ENCODE measurements around the gene APC2. TPM values are rescaled to one million over a fixed set of nuclear protein-coding genes. Genes with fewer than 3 reads are reported as not detected.

Gene APC2
- total RNA-seq, 1 donor from 2014 or later, result 1.2 TPM

- Histone ChIP-seq H3K27me3 (no peaks in the 10 kb centered on the region), H3K9me3 (no peaks in the 10 kb centered on the region), H3K4me3 (no peak overlapping the region), H3K27ac (no peak overlapping the region), H3K4me1 (peaks cover 15% of the 10 kb centered on the region), H3K36me3 (peaks cover 0 to 56% of the 10 kb centered on the region in 2 donors)
- intact Hi-C loops (cut with DNase I), result no loop called here
- TF ChIP-seq POLR2A (IDR thresholded peaks at IDR 0.05), result no peak
- no peak for TF ChIP-seq CTCF (IDR thresholded peaks at IDR 0.05)
- no peak for TF ChIP-seq POLR2AphosphoS5 (IDR thresholded peaks at IDR 0.05; ENCODE audit: insufficient read depth in 1 of 2, low read depth in 1 of 2)
- no peak for DNase-seq (ENCODE audit: extremely low spot score in 2 of 2)
These were observed 15.3 kb upstream of the APC2 start for GRCh38 chr19:1434577-1435060.

- Histone ChIP-seq H3K27ac (no peak overlapping the region), H3K9me3 (no peaks in the 10 kb centered on the region), H3K27me3 (no peaks in the 10 kb centered on the region), H3K4me1 (peaks cover 24% of the 10 kb centered on the region), H3K36me3 (peaks cover 0 to 56% of the 10 kb centered on the region in 2 donors), H3K4me3 (no peak overlapping the region)
- DNase-seq (ENCODE audit: extremely low spot score in 2 of 2), result no peak
- TF ChIP-seq POLR2A (IDR thresholded peaks at IDR 0.05) (no peak), POLR2AphosphoS5 (IDR thresholded peaks at IDR 0.05; ENCODE audit: insufficient read depth in 1 of 2, low read depth in 1 of 2) (no peak), CTCF (IDR thresholded peaks at IDR 0.05) (no peak)
- intact Hi-C loops (cut with DNase I), result no loop called here
These were observed 14.4 kb upstream of the APC2 start for GRCh38 chr19:1435378-1435989.

- Histone ChIP-seq H3K4me3 (peak overlapping the region; percentile 72 to 83), H3K27ac (no peak overlapping the region), H3K4me1 (peaks cover 33% of the 10 kb centered on the region), H3K27me3 (no peaks in the 10 kb centered on the region), H3K36me3 (peaks cover 0 to 61% of the 10 kb centered on the region in 2 donors), H3K9me3 (no peaks in the 10 kb centered on the region)
- TF ChIP-seq POLR2A (IDR thresholded peaks at IDR 0.05) (no peak), CTCF (IDR thresholded peaks at IDR 0.05) (no peak), POLR2AphosphoS5 (IDR thresholded peaks at IDR 0.05; ENCODE audit: insufficient read depth in 1 of 2, low read depth in 1 of 2) (no peak)
- intact Hi-C loops (cut with DNase I), result no loop called here
- DNase-seq (ENCODE audit: extremely low spot score in 2 of 2), result no peak
These were observed 12.3 kb upstream of the APC2 start for GRCh38 chr19:1437609-1438008.

- peaks cover 0 to 58% of the 10 kb centered on the region in 2 donors for H3K36me3 ChIP-seq
- peaks cover 33% of the 10 kb centered on the region for H3K4me1 ChIP-seq
- H3K4me3 ChIP-seq, result peak within 1 kb of the TSS; percentile 72 to 83
- no peaks in the 10 kb centered on the region for H3K9me3 ChIP-seq
- intact Hi-C loops (cut with DNase I), result no loop called here
- H3K27me3 ChIP-seq, result no peaks in the 10 kb centered on the region
- DNase-seq (ENCODE audit: extremely low spot score in 2 of 2), result peak in 1 of 2 donors; percentile 95
- H3K27ac ChIP-seq, result peak within 1 kb of the TSS; percentile 69
- TF ChIP-seq POLR2AphosphoS5 (IDR thresholded peaks at IDR 0.05; ENCODE audit: insufficient read depth in 1 of 2, low read depth in 1 of 2) (peak; percentile 95 to 99), POLR2A (IDR thresholded peaks at IDR 0.05) (peak in 1 of 2 donors; percentile 86), CTCF (IDR thresholded peaks at IDR 0.05) (peak; percentile 85 to 91 (median 87))
These were observed 11.6 kb upstream of the APC2 start, which contains the start of gene RPS15 for GRCh38 chr19:1438035-1438932. TSS of gene RPS15 (plus strand) at chr19:1438396. CDS start at chr19:1438426, 30 bp downstream.
